CD4-positive, alpha-beta memory T cell (primary cell): Measurements from ENCODE around the gene XG. TPM values are rescaled to one million over a fixed set of nuclear protein-coding genes. Genes with fewer than 3 reads are reported as not detected.
A peak's percentile ranks its signal among the peaks of the same experiment; 100 is the strongest.
"Not testable (repeated sequence)": the region's sequence is repeated elsewhere in the genome, so short reads cannot be mapped to it uniquely, and the experiment has no call there.

ENCODE experiments used
- CTCF ChIA-PET: fragments of 350-600 bp; sonication (Branson Sonifier 250); formaldehyde crosslinking; loops from one replicate; lab custom pipeline; 2021; ENCODE audit warnings: inconsistent platforms; ENCODE audit not compliant: partially characterized antibody; lab: Charles Lee
- POLR2A ChIA-PET: fragments of 350-600 bp; sonication (Branson Sonifier 250); formaldehyde crosslinking; loops from one replicate; lab custom pipeline; 2021; ENCODE audit not compliant: partially characterized antibody; lab: Charles Lee
- DNase-seq, 5 donors: peaks; one replicate each; pipeline versions ENCODE4 v3.0.0 to v3.0.0-alpha.2; 2020 to 2022; ENCODE audit warnings: mixed read lengths in 1 of 5
- H3K27ac ChIP-seq: one replicate; pipeline ENCODE4 v1.7.0; 2013; ENCODE audit warnings: low read depth, low read length
- H3K27me3 ChIP-seq: 2 replicates; pipeline ENCODE4 v1.7.0; 2013; ENCODE audit warnings: mild to moderate bottlenecking, low read length, moderate library complexity; ENCODE audit not compliant: insufficient read depth
- H3K36me3 ChIP-seq: 2 replicates; pipeline ENCODE4 v1.7.0; 2013; ENCODE audit warnings: mild to moderate bottlenecking, low read length, moderate library complexity; ENCODE audit not compliant: insufficient read depth
- H3K4me1 ChIP-seq: 2 replicates; pipeline ENCODE4 v1.7.0; 2013; ENCODE audit warnings: mild to moderate bottlenecking, low read length, moderate library complexity; ENCODE audit not compliant: insufficient read depth
- H3K4me3 ChIP-seq, 2 donors: one replicate each; pipeline ENCODE4 v1.7.0; 2013; ENCODE audit warnings: low read length in 2 of 2, mild to moderate bottlenecking in 1 of 2
- H3K9me3 ChIP-seq, 2 donors: one replicate each; pipeline ENCODE4 v1.7.0; 2013; ENCODE audit warnings: low read length in 2 of 2, control low read depth in 1 of 2; ENCODE audit not compliant: control insufficient read depth in 1 of 2
- H3K27ac Mint-ChIP-seq, 7 donors: one replicate each; pipeline ENCODE4 v1.8.0; 2020 to 2021; ENCODE audit warnings: mixed read lengths in 7 of 7, mild to moderate bottlenecking in 6 of 7, inconsistent platforms in 3 of 7, moderate library complexity in 3 of 7
- H3K27me3 Mint-ChIP-seq, 2 donors: one replicate each; pipeline ENCODE4 v1.8.0; 2020 to 2021; ENCODE audit warnings: mixed read lengths in 2 of 2
- H3K36me3 Mint-ChIP-seq, 2 donors: one replicate each; pipeline ENCODE4 v1.8.0; 2020 to 2021; ENCODE audit warnings: mixed read lengths in 2 of 2, inconsistent platforms in 1 of 2, mild to moderate bottlenecking in 1 of 2
- H3K4me1 Mint-ChIP-seq, 4 donors: one replicate each; pipeline ENCODE4 v1.8.0; 2020 to 2021; ENCODE audit warnings: mixed read lengths in 4 of 4, mild to moderate bottlenecking in 1 of 4
- H3K4me3 Mint-ChIP-seq, 8 donors: one replicate each; pipeline ENCODE4 v1.8.0; 2020 to 2021; ENCODE audit warnings: mixed read lengths in 8 of 8, mild to moderate bottlenecking in 7 of 8, moderate library complexity in 6 of 8, inconsistent platforms in 3 of 8
- H3K9me3 Mint-ChIP-seq, 8 donors: one replicate each; pipeline ENCODE4 v1.8.0; 2020 to 2021; ENCODE audit warnings: mixed read lengths in 8 of 8, mild to moderate bottlenecking in 5 of 8, inconsistent platforms in 3 of 8, moderate library complexity in 1 of 8
- intact Hi-C: fragments of 100-400 bp; cut with micrococcal nuclease; formaldehyde crosslinking; loops from one replicate; pipeline ENCODE4 v1.15.1; 2023
- polyA plus RNA-seq, 2 donors: library from polyadenylated mRNA; unstranded; fragments of 300-500 nt; fragmentation: Illumina TruSeq; gene quantifications; one replicate each; pipeline ENCODE4 v1.2.3, GENCODE V29; 2021
- total RNA-seq, 2 experiments: library from RNA; stranded (reverse); gene quantifications; one replicate each; pipeline ENCODE4 v1.2.3, GENCODE V29; 2021

The XG gene
- total and polyA plus RNA-seq, 4 experiments from 2014 or later = 0.32 TPM; not detected in 3

GRCh38 chrX:2780472-2781225, 28.8 kb downstream of the XG start:
- H3K27ac Mint-ChIP-seq, H3K4me3 Mint-ChIP-seq, intact Hi-C loops: not testable (repeated sequence)

GRCh38 chrX:2781226-2781571, 29.4 kb downstream of the XG start:
- Mint-ChIP-seq H3K4me3 (peak overlapping the region in 1 of 8 donors; percentile 5), H3K27ac (no peak overlapping the region), H3K27me3 (peaks cover 0 to 5% of the 10 kb centered on the region in 2 donors), H3K36me3 (no peaks in the 10 kb centered on the region), H3K9me3 (no peaks in the 10 kb centered on the region), H3K4me1 (peaks cover 8 to 14% (median 10%) of the 10 kb centered on the region in 4 donors)
- Histone ChIP-seq H3K4me3 (no peak overlapping the region), H3K36me3 (no peaks in the 10 kb centered on the region), H3K27ac (no peak overlapping the region), H3K9me3 (no peaks in the 10 kb centered on the region), H3K27me3 (no peaks in the 10 kb centered on the region), H3K4me1 (no peaks in the 10 kb centered on the region)
- POLR2A ChIA-PET = no interaction called here
- DNase-seq = no peak
- CTCF ChIA-PET = no interaction called here
- intact Hi-C loops = no loop called here

More at GRCh38 chrX:2780472-2781225, 28.8 kb downstream of the XG start:
- H3K36me3 ChIP-seq, CTCF ChIA-PET, H3K4me3 ChIP-seq, H3K27me3 ChIP-seq, POLR2A ChIA-PET, H3K4me1 ChIP-seq, H3K9me3 Mint-ChIP-seq, H3K27me3 Mint-ChIP-seq, DNase-seq, H3K36me3 Mint-ChIP-seq, H3K9me3 ChIP-seq, H3K27ac ChIP-seq: not testable (repeated sequence)
- H3K4me1 Mint-ChIP-seq = peaks cover 8 to 14% (median 10%) of the 10 kb centered on the region in 4 donors

- Histone ChIP-seq H3K4me3 (no peak overlapping the region), H3K9me3 (no peaks in the 10 kb centered on the region), H3K27me3 (no peaks in the 10 kb centered on the region), H3K4me1 (no peaks in the 10 kb centered on the region), H3K27ac (no peak overlapping the region), H3K36me3 (no peaks in the 10 kb centered on the region)
- Mint-ChIP-seq H3K9me3 (no peaks in the 10 kb centered on the region), H3K4me3 (peak overlapping the region in 5 of 8 donors; percentile 5 to 73 (median 45)), H3K27me3 (peaks cover 2 to 5% of the 10 kb centered on the region in 2 donors), H3K4me1 (peaks cover 8 to 14% (median 10%) of the 10 kb centered on the region in 4 donors), H3K36me3 (no peaks in the 10 kb centered on the region), H3K27ac (peak overlapping the region in 3 of 7 donors; percentile 10 to 68 (median 25))
- intact Hi-C loops = no loop called here
- POLR2A ChIA-PET = no interaction called here
- CTCF ChIA-PET = no interaction called here
- DNase-seq = peak in 2 of 5 donors; percentile 2 to 6
These were observed 29.9 kb downstream of the XG start for GRCh38 chrX:2781698-2782097.

DNA sequence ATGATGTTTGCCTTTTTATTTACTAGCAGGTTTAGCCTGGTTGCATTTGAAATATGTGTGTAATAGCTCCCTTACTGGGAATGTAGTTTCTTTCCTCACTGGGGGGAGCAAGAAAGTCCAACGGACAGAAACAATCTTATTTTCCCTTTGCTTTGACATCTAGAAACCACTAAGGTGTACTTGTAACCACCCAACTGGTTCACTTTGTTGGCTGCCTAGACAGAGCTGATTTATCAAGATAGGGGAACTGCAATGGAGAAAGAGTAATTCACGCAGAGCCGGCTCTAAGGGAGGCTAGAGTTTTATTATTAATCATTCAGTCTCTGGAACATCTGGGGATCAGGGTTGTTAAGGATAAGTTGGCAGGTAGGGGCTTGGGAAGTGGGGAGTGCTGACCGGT, 30.3 kb downstream of the XG start:
- H3K9me3 Mint-ChIP-seq = no peaks in the 10 kb centered on the region
- Histone ChIP-seq H3K9me3 (no peaks in the 10 kb centered on the region), H3K36me3 (no peaks in the 10 kb centered on the region), H3K27ac (no peak overlapping the region), H3K27me3 (no peaks in the 10 kb centered on the region), H3K4me3 (no peak overlapping the region), H3K4me1 (no peaks in the 10 kb centered on the region)
- POLR2A ChIA-PET = no interaction called here
- intact Hi-C loops = no loop called here
- CTCF ChIA-PET = no interaction called here
- H3K27ac Mint-ChIP-seq = peak overlapping the region in 2 of 7 donors; percentile 10 to 25
- H3K4me1 Mint-ChIP-seq = peaks cover 8 to 14% (median 10%) of the 10 kb centered on the region in 4 donors
- no peak for DNase-seq
- H3K4me3 Mint-ChIP-seq = peak overlapping the region in 5 of 8 donors; percentile 15 to 73 (median 45)
- H3K36me3 Mint-ChIP-seq = no peaks in the 10 kb centered on the region
- peaks cover 2% of the 10 kb centered on the region in 2 donors for H3K27me3 Mint-ChIP-seq

DNA sequence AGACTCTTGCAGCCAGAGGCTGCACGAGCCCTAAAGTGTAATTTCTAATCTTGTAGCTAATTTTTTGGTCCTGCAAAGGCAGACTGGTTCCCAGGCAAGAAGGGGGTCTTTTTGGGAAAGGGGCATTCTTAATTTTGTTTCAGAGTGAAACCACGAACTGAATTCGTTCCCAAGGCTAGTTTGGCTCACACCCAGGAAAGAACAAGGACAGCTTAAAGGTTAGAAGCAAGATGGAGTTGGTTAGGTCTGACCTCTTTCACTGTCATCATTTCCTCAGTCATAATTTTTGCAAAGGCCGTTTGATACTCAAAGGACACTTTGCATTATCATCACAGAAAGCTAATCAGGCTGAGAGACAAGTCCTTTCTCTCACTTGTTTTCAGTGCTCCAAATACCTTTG, 30.9 kb downstream of the XG start:
- H3K4me3 Mint-ChIP-seq = no peak overlapping the region
- intact Hi-C loops = no loop called here
- peaks cover 8 to 14% (median 10%) of the 10 kb centered on the region in 4 donors for H3K4me1 Mint-ChIP-seq

DNA sequence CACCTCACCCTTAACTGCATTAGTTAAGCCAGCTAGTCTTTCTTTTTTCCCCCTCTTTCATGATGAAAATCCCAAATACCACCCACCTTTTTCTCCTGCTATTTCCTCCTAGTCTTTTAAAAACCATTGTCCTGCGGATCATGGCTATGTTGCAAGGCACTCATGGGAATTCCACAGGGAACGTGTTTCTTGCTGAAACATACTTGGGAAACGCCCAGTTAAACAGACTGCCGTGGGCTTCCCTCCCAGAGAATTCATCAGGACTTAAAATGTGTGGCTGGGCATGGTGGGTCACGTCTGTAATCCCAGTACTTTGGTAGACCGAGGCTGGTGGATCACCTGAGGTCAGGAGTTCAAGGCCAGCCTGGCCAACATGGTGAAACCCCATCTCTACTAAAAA, 32.2 kb downstream of the XG start:
- Mint-ChIP-seq H3K4me1 (peaks cover 8 to 14% (median 10%) of the 10 kb centered on the region in 4 donors), H3K4me3 (no peak overlapping the region), H3K36me3 (no peaks in the 10 kb centered on the region), H3K9me3 (peaks cover 0 to 2% (median 0%) of the 10 kb centered on the region in 8 donors), H3K27me3 (peaks cover 2% of the 10 kb centered on the region in 2 donors), H3K27ac (no peak overlapping the region)
- H3K27me3 ChIP-seq = no peaks in the 10 kb centered on the region
- H3K4me1 ChIP-seq = no peaks in the 10 kb centered on the region
- H3K36me3 ChIP-seq = no peaks in the 10 kb centered on the region
- CTCF ChIA-PET = no interaction called here
- H3K27ac ChIP-seq = no peak overlapping the region
- H3K9me3 ChIP-seq = no peaks in the 10 kb centered on the region
- intact Hi-C loops = no loop called here
- no peak for DNase-seq
- H3K4me3 ChIP-seq = no peak overlapping the region
- POLR2A ChIA-PET = no interaction called here

More for the DNA sequence above, 30.9 kb downstream of the XG start:
- no peaks in the 10 kb centered on the region for H3K36me3 Mint-ChIP-seq
- H3K9me3 ChIP-seq = no peaks in the 10 kb centered on the region
- no peaks in the 10 kb centered on the region for H3K4me1 ChIP-seq
- H3K4me3 ChIP-seq = no peak overlapping the region
- ChIA-PET CTCF (no interaction called here), POLR2A (no interaction called here)
- DNase-seq = no peak
- peaks cover 2% of the 10 kb centered on the region in 2 donors for H3K27me3 Mint-ChIP-seq
- H3K27ac Mint-ChIP-seq = no peak overlapping the region
- H3K36me3 ChIP-seq = no peaks in the 10 kb centered on the region
- H3K27me3 ChIP-seq = no peaks in the 10 kb centered on the region
- H3K27ac ChIP-seq = no peak overlapping the region
- peaks cover 0 to 1% (median 0%) of the 10 kb centered on the region in 8 donors for H3K9me3 Mint-ChIP-seq

GRCh38 chrX:2785538-2785937, 33.7 kb downstream of the XG start:
- POLR2A ChIA-PET = no interaction called here
- Mint-ChIP-seq H3K36me3 (no peaks in the 10 kb centered on the region), H3K27ac (no peak overlapping the region), H3K27me3 (peaks cover 0 to 2% of the 10 kb centered on the region in 2 donors), H3K4me3 (no peak overlapping the region), H3K4me1 (peaks cover 8 to 14% (median 10%) of the 10 kb centered on the region in 4 donors), H3K9me3 (peaks cover 0 to 2% (median 0%) of the 10 kb centered on the region in 8 donors)
- no peak overlapping the region for H3K4me3 ChIP-seq
- CTCF ChIA-PET = no interaction called here
- no peaks in the 10 kb centered on the region for H3K4me1 ChIP-seq
- H3K36me3 ChIP-seq = no peaks in the 10 kb centered on the region
- no peak for DNase-seq
- no peak overlapping the region for H3K27ac ChIP-seq
- no peaks in the 10 kb centered on the region for H3K9me3 ChIP-seq
- H3K27me3 ChIP-seq = no peaks in the 10 kb centered on the region
- intact Hi-C loops = no loop called here
